ENCODE measurements around the gene CLIP1. TPM values are rescaled to one million over a fixed set of nuclear protein-coding genes. Genes with fewer than 3 reads are reported as not detected.

Gene CLIP1
- polyA plus RNA-seq, 1 of the 3 experiments (the other 2 are of a cell fraction) = 33.9 TPM

DNA sequence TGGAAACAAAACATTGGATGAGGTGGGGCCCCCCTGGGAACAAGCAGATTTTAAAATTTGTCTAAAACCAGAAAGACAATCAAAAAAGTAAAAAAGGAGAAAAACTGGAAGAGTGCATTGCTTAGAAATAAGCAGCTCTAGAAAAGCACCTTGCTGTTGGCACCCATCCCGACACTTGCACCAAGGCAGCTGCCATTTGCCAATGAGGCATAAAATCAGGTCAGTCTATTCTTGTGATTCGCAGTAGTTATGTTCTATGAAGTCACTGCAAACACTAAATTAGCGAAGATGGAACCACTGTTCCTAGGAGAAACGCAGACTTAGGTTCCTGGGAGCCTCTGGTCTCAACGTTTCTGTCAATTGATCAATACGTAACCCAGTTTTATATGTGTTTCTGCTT lies 172.4 kb downstream of the CLIP1 start:
- H4K20me1 ChIP-seq (ENCODE audit: insufficient read depth) = no peaks in the 10 kb centered on the region
- TF ChIP-seq SMC3 (IDR thresholded peaks at IDR 0.05; ENCODE audit: low read depth, low read length) (no peak), JUND (IDR thresholded peaks at IDR 0.05) (no peak), MEF2A (IDR thresholded peaks at IDR 0.05; ENCODE audit: borderline replicate concordance, low read depth) (no peak), RAD21 (IDR thresholded peaks at IDR 0.05; ENCODE audit: low read length) (no peak), FOXM1 (IDR thresholded peaks at IDR 0.05; ENCODE audit: low read depth) (no peak), GATA2 (CRISPR knock-in tag; IDR thresholded peaks at IDR 0.05) (no peak)
- no peak overlapping the region for H3K27ac ChIP-seq (ENCODE audit: low read depth in 2 of 2, low read length in 1 of 2)
- no peaks in the 10 kb centered on the region for H3K4me1 ChIP-seq (ENCODE audit: control insufficient read depth in 1 of 2, insufficient read depth in 2 of 2, low read depth in 1 of 2, low read length in 1 of 2)
- H3K36me3 ChIP-seq (replicated peaks in 1 of 2; ENCODE audit: control insufficient read depth in 1 of 2, insufficient read depth in 2 of 2, low read length in 1 of 2) = peaks cover 4 to 18% of the 10 kb centered on the region in 2 experiments
- no peak overlapping the region for H3K9ac ChIP-seq
- no peak overlapping the region for H2AFZ ChIP-seq (ENCODE audit: low read depth)
- H3K9me3 ChIP-seq = no peaks in the 10 kb centered on the region
- no peaks in the 10 kb centered on the region for H3K9me2 ChIP-seq
- WGBS (ENCODE audit: low lambda C conversion rate) = 92% methylated on average over 6 of the region's 6 CpGs
- H3K79me2 ChIP-seq (ENCODE audit: insufficient read depth) = peaks cover 15% of the 10 kb centered on the region
- no peaks in the 10 kb centered on the region for H3K27me3 ChIP-seq (ENCODE audit: insufficient read depth)
- no peak overlapping the region for H3K4me2 ChIP-seq
- CTCF ChIA-PET = interaction anchor here (1.4 kb wide), 1 partner anchor 15 kb away, joined by 4 read pairs; no protein-coding TSS in a partner anchor
- DNase-seq = no peak
- POLR2A ChIA-PET = no interaction called here
- no peak overlapping the region for H3K4me3 ChIP-seq (ENCODE audit: low read depth in 2 of 2, low read length in 1 of 2)
- no peaks in the 10 kb centered on the region for H3F3A ChIP-seq (replicated peaks; ENCODE audit: insufficient read depth)

DNA sequence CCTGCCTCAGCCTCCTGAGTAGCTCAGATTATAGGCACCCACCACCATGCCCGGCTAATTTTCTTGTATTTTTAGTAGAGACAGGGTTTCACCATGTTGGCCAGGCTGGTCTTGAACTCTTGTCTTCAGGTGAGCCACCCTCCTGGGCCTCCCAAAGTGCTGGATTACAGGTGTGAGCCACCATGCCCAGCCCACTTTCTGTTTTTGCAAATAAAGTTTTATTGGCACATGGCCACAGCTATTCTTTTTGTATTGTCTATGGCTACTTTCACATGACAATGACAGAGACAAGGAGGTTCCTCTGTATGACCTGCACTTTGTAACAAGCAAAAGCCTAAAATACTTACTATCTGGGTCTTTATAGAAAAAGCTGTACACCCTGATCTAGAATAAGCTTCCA lies 176.9 kb downstream of the CLIP1 start:
- H4K20me1 ChIP-seq (ENCODE audit: insufficient read depth) = no peaks in the 10 kb centered on the region
- no peaks in the 10 kb centered on the region for H3K9me2 ChIP-seq
- H3K4me2 ChIP-seq = no peak overlapping the region
- H3K79me2 ChIP-seq (ENCODE audit: insufficient read depth) = no peaks in the 10 kb centered on the region
- peaks cover 7% of the 10 kb centered on the region for H3F3A ChIP-seq (replicated peaks; ENCODE audit: insufficient read depth)
- WGBS (ENCODE audit: low lambda C conversion rate) = 100% methylated on average over 1 of the region's 1 CpG
- no peaks in the 10 kb centered on the region for H3K4me1 ChIP-seq (ENCODE audit: control insufficient read depth in 1 of 2, insufficient read depth in 2 of 2, low read depth in 1 of 2, low read length in 1 of 2)
- H3K27me3 ChIP-seq (ENCODE audit: insufficient read depth) = no peaks in the 10 kb centered on the region
- peaks cover 7 to 18% of the 10 kb centered on the region in 2 experiments for H3K36me3 ChIP-seq (replicated peaks in 1 of 2; ENCODE audit: control insufficient read depth in 1 of 2, insufficient read depth in 2 of 2, low read length in 1 of 2)
- H3K27ac ChIP-seq (ENCODE audit: low read depth in 2 of 2, low read length in 1 of 2) = no peak overlapping the region
- TF ChIP-seq ZBTB33 (IDR thresholded peaks at IDR 0.05; ENCODE audit: borderline replicate concordance, low read depth) = no peak
- no peak for TF ChIP-seq FOSL2 (IDR thresholded peaks at IDR 0.05; ENCODE audit: borderline replicate concordance, low read depth)
- TF ChIP-seq MXI1 (IDR thresholded peaks at IDR 0.05; ENCODE audit: low read depth, low read length) = no peak
- TF ChIP-seq RXRA (IDR thresholded peaks at IDR 0.05; ENCODE audit: borderline replicate concordance, low read depth) = no peak
- TF ChIP-seq POLR2AphosphoS5 (IDR thresholded peaks at IDR 0.05; ENCODE audit: low read depth, low read length) = no peak
- no peak for TF ChIP-seq TEAD4 (IDR thresholded peaks at IDR 0.05; ENCODE audit: borderline replicate concordance, insufficient read depth)
- TF ChIP-seq, protein P1, sequence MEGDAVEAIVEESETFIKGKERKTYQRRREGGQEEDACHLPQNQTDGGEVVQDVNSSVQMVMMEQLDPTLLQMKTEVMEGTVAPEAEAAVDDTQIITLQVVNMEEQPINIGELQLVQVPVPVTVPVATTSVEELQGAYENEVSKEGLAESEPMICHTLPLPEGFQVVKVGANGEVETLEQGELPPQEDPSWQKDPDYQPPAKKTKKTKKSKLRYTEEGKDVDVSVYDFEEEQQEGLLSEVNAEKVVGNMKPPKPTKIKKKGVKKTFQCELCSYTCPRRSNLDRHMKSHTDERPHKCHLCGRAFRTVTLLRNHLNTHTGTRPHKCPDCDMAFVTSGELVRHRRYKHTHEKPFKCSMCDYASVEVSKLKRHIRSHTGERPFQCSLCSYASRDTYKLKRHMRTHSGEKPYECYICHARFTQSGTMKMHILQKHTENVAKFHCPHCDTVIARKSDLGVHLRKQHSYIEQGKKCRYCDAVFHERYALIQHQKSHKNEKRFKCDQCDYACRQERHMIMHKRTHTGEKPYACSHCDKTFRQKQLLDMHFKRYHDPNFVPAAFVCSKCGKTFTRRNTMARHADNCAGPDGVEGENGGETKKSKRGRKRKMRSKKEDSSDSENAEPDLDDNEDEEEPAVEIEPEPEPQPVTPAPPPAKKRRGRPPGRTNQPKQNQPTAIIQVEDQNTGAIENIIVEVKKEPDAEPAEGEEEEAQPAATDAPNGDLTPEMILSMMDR (IDR thresholded peaks at IDR 0.05) = no peak
- TF ChIP-seq, protein P2, sequence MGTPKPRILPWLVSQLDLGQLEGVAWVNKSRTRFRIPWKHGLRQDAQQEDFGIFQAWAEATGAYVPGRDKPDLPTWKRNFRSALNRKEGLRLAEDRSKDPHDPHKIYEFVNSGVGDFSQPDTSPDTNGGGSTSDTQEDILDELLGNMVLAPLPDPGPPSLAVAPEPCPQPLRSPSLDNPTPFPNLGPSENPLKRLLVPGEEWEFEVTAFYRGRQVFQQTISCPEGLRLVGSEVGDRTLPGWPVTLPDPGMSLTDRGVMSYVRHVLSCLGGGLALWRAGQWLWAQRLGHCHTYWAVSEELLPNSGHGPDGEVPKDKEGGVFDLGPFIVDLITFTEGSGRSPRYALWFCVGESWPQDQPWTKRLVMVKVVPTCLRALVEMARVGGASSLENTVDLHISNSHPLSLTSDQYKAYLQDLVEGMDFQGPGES (IDR thresholded peaks at IDR 0.05; ENCODE audit: low read depth, low read length) = no peak
- no peak for TF ChIP-seq YY1 (IDR thresholded peaks at IDR 0.05; ENCODE audit: low read depth)
- TF ChIP-seq FOXJ3 (CRISPR knock-in tag; IDR thresholded peaks at IDR 0.05) = no peak
- POLR2A ChIA-PET = no interaction called here
- no peak overlapping the region for H3K9ac ChIP-seq
- no peak overlapping the region for H3K4me3 ChIP-seq (ENCODE audit: low read depth in 2 of 2, low read length in 1 of 2)
- CTCF ChIA-PET = interaction anchor here (0.9 to 1.3 kb wide), 2 partner anchors 14 to 111 kb away, joined by 3 to 4 read pairs; no protein-coding TSS in a partner anchor
- DNase-seq = no peak
- no peaks in the 10 kb centered on the region for H3K9me3 ChIP-seq
- no peak overlapping the region for H2AFZ ChIP-seq (ENCODE audit: low read depth)
